ENCODE data around the gene ACP7. TPM values are rescaled to one million over a fixed set of nuclear protein-coding genes. Genes with fewer than 3 reads are reported as not detected.
"Not testable (repeated sequence)": the region's sequence is repeated elsewhere in the genome, so short reads cannot be mapped to it uniquely, and the experiment has no call there.

The ACP7 gene
- total and polyA plus RNA-seq, 8 donors = not detected

GRCh38 chr19:39087907-39088686 is 3.9 kb downstream of the ACP7 start:
- WGBS, 5 donors = 77 to 87% (median 81%) methylated on average over 8 of the region's 8 CpGs
- intact Hi-C loops (cut with DNase I; ENCODE audit: low total_unique reads) = no loop called here
- H3K4me3 ChIP-seq = no peak overlapping the region
- no peak overlapping the region for H3K27ac ChIP-seq
- no peaks in the 10 kb centered on the region for H3K36me3 ChIP-seq
- no peak for DNase-seq
- H3K9me3 ChIP-seq = no peaks in the 10 kb centered on the region
- peaks cover 11 to 16% (median 14%) of the 10 kb centered on the region in 4 donors for H3K4me1 ChIP-seq
- TF ChIP-seq POLR2A (IDR thresholded peaks at IDR 0.05) = no peak
- no peak for TF ChIP-seq POLR2AphosphoS5 (IDR thresholded peaks at IDR 0.05)
- no peak for TF ChIP-seq CTCF (IDR thresholded peaks at IDR 0.05)
- TF ChIP-seq EP300 (IDR thresholded peaks at IDR 0.05) = no peak
- H3K27me3 ChIP-seq = peaks cover 10 to 87% (median 36%) of the 10 kb centered on the region in 3 donors

GRCh38 chr19:39090016-39090415 is 5.8 kb downstream of the ACP7 start:
- intact Hi-C loops (cut with DNase I; ENCODE audit: low total_unique reads); H3K27ac ChIP-seq; H3K4me3 ChIP-seq; H3K4me1 ChIP-seq; H3K9me3 ChIP-seq; DNase-seq; H3K36me3 ChIP-seq: not testable (repeated sequence)
- H3K27me3 ChIP-seq = peaks cover 0 to 85% (median 16%) of the 10 kb centered on the region in 3 donors
- WGBS, 5 donors = 81 to 85% (median 83%) methylated on average over 8 of the region's 8 CpGs

- H3K4me1 ChIP-seq = no peaks in the 10 kb centered on the region
- no peak for DNase-seq
- intact Hi-C loops (cut with DNase I; ENCODE audit: low total_unique reads) = no loop called here
- H3K4me3 ChIP-seq = no peak overlapping the region
- H3K36me3 ChIP-seq = no peaks in the 10 kb centered on the region
- 88 to 94% (median 93%) methylated on average over 4 of the region's 4 CpGs for WGBS, 5 donors
- H3K27me3 ChIP-seq = peaks cover 0 to 85% (median 12%) of the 10 kb centered on the region in 3 donors
- no peaks in the 10 kb centered on the region for H3K9me3 ChIP-seq
- no peak overlapping the region for H3K27ac ChIP-seq
- TF ChIP-seq POLR2A (IDR thresholded peaks at IDR 0.05) (no peak), EP300 (IDR thresholded peaks at IDR 0.05) (no peak), POLR2AphosphoS5 (IDR thresholded peaks at IDR 0.05) (no peak), CTCF (IDR thresholded peaks at IDR 0.05) (no peak)
These were observed 6.7 kb downstream of the ACP7 start for GRCh38 chr19:39090881-39091280.

GRCh38 chr19:39095799-39096540 is 11.8 kb downstream of the ACP7 start:
- intact Hi-C loops (cut with DNase I; ENCODE audit: low total_unique reads) = not testable (repeated sequence)

GRCh38 chr19:39097299-39097698 is 13.1 kb downstream of the ACP7 start:
- no peaks in the 10 kb centered on the region for H3K4me1 ChIP-seq
- no peak for TF ChIP-seq EP300 (IDR thresholded peaks at IDR 0.05)
- no peak for TF ChIP-seq POLR2A (IDR thresholded peaks at IDR 0.05)
- no peak for TF ChIP-seq POLR2AphosphoS5 (IDR thresholded peaks at IDR 0.05)
- TF ChIP-seq CTCF (IDR thresholded peaks at IDR 0.05) = no peak
- no peaks in the 10 kb centered on the region for H3K36me3 ChIP-seq
- no peak overlapping the region for H3K4me3 ChIP-seq
- H3K9me3 ChIP-seq = no peaks in the 10 kb centered on the region
- no peak for DNase-seq
- intact Hi-C loops (cut with DNase I; ENCODE audit: low total_unique reads) = no loop called here
- no peak overlapping the region for H3K27ac ChIP-seq
- H3K27me3 ChIP-seq = peaks cover 10 to 89% (median 24%) of the 10 kb centered on the region in 3 donors
- 54 to 82% (median 64%) methylated on average over 5 of the region's 5 CpGs for WGBS, 5 donors

More at GRCh38 chr19:39095799-39096540, 11.8 kb downstream of the ACP7 start:
- not testable (repeated sequence) for H3K27ac ChIP-seq, H3K4me3 ChIP-seq, DNase-seq, H3K9me3 ChIP-seq, H3K36me3 ChIP-seq, H3K4me1 ChIP-seq
- peaks cover 10 to 98% (median 28%) of the 10 kb centered on the region in 3 donors for H3K27me3 ChIP-seq
- WGBS, 5 donors = 73 to 82% (median 75%) methylated on average over 5 of the region's 5 CpGs
